ENCODE data around the gene FGD2.

The FGD2 gene

DNA sequence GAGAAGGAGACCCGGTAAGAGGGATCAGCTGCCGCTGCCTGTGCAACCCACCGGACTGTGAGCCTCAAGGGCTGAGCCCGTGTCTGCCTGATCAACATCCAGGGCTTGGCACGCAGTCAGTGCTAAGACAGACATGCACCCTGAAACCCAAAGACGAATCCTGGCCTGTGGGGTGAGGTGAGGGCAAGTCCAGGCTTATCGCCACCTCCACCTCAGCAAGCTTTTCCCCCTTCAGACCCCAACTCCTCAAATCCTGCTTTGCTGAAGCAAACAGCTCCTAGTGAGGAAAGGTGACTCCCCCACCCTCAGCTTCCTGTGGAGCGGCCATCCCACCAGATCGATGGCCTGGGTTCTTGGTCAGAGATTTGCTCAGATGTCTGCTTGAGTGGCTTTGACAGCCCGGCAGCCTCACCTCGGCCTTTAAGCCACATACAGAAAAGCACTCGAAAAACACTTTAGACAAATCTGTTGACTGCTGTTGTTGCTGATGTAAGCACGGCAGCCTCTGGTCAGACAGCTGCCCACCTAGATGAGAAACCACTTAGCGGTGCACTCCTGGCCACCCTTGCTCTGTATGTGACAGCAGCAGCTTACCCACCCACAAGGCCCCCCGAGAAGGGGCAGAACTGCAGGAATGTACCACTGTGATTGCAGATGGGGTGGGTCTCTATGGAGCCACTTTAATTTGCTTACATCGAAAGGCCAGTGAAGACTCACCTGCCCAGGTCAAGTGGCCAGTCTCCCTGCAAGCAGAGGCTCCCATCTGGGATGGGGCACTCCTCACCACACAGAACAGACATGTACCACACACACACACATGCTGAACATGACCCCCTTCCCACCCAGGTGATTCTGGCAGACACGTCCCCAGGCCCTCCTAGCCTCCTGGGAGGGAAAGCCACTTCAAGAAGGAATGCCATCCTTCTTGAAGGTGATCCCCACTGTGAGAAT lies 34.3 kb upstream of the FGD2 start:
- DNase-seq: no peak

GRCh38 chr6:36971921-36972673 lies 33.4 kb upstream of the FGD2 start:
- DNase-seq: no peak

GRCh38 chr6:36973190-36973589 lies 32.3 kb upstream of the FGD2 start:
- DNase-seq: no peak

DNA sequence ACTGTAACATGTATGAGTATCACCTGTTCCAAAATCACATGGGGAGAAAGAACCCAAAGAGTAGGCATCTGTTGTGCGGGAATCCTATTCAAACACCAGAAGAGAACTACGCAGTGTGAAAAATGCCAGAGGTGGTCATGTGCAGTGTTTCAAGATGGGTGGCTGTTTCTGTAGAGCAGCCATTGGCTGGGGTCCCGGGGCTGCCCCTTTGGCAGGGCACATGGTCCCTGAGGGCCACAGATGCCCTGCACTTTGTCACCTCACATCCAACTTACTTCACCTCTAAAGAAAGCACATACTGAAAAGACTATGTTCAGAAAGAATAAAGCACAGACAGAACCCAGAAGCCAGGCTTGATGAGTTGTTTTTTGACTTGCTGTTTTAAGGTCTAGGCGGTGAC lies 31.8 kb upstream of the FGD2 start:
- no peak for DNase-seq

DNA sequence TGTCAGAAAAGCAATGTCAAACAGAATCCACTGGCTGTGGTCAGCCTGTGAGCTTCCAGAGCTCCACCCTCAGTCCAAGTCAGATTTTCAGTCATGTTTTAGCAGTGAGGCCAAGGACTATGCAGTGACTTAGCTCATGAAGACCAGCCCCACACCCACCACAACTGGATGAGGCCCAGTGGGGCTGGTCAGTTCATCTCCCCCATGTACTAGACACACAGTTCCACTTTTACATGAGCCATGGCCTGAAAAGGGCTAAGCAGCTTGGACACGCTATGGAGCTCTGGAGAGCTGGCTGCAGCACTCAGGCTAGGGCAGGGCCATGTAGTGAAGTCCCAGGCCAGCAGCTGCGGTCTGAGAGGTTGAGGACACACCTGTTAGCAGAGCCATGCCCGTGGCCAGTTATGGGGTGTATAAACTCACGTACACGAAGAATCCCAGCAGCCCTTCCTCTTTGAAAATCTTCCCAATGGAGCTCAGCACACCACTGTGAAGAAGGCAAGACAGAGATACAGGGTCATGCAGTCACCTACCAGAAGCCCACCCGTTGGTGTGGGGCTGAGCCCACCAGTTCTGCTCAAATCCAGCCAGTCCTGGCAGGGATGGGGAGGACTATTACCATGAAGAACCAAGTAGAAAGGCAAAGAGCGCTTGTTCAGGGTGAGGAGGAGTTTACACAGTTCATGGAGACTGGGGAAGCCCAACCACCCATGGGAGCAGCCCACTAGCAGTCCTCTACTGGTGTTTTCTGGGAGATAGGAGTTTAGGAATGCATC lies 30.0 kb upstream of the FGD2 start:
- DNase-seq: no peak

- no peak for DNase-seq
Observed at GRCh38 chr6:36976007-36976264, 29.5 kb upstream of the FGD2 start.

DNA sequence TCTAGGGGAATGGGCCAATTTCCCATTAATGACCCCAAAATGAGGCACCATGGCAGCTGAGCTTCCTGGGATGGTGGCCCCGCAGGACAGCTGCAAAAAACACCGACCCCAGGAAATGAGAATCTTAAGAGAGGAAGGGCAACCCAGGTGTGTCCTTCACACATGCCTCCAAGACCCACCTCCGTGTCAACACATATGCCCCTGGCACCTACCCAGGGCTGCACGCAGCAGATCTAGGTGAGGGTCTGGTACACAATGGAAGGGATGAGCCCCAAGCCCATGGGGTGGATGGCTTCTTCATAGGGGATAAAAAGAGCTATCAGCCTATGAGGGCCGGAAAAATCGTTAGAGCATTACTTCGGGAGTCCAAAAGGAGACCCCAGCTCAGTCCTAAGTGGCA lies 28.9 kb upstream of the FGD2 start:
- DNase-seq: no peak

GRCh38 chr6:36976931-36977330 lies 28.5 kb upstream of the FGD2 start:
- DNase-seq: no peak

GRCh38 chr6:36977470-36977941 lies 27.9 kb upstream of the FGD2 start:
- no peak for DNase-seq

DNA sequence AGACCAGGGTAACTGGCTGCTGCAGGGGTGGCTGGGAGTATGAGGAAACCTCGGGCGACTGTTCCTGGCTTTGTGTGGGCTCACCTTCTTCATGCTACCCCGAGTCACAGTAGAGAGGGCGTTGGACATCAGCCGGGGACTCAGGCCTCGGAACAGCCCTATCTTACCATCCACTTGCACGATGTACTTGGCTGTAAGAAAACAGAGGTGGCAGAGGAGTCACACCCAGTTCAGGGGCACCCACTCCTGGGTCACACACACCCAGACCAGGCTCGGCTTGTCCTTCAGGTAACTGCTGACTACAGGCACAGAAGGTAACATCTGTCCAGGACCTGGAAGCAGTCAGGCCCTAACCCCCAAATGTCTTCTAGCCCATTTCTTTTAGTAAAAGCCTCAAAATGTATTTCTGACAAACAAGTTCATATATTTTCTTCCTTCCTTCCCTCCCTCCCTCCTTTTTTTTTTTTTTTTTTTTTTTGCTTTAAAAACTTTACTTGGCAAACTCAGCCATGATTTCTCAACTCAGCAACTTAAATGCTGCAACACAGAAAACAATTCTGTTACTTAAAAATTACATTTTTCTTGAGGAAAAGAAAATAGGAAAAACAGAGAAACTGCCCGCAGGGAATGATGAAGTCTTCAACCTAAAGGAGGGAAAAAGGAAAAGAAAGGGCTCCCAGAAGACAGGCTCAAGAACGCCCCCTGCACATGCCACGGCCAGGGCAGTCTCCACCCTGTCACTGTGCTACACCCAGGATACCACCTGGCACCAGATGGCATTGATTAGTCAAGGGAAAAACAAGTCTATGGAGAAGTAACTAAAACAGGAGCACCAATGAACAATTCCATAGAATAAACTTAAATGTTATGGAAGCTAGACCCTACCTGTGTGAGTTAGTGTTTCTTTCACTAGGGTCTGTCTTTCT lies 26.8 kb upstream of the FGD2 start:
- no peak for DNase-seq

- no peak for DNase-seq
Observed at GRCh38 chr6:36979347-36979742, 26.1 kb upstream of the FGD2 start.

GRCh38 chr6:36980129-36980528 lies 25.3 kb upstream of the FGD2 start:
- no peak for DNase-seq

DNA sequence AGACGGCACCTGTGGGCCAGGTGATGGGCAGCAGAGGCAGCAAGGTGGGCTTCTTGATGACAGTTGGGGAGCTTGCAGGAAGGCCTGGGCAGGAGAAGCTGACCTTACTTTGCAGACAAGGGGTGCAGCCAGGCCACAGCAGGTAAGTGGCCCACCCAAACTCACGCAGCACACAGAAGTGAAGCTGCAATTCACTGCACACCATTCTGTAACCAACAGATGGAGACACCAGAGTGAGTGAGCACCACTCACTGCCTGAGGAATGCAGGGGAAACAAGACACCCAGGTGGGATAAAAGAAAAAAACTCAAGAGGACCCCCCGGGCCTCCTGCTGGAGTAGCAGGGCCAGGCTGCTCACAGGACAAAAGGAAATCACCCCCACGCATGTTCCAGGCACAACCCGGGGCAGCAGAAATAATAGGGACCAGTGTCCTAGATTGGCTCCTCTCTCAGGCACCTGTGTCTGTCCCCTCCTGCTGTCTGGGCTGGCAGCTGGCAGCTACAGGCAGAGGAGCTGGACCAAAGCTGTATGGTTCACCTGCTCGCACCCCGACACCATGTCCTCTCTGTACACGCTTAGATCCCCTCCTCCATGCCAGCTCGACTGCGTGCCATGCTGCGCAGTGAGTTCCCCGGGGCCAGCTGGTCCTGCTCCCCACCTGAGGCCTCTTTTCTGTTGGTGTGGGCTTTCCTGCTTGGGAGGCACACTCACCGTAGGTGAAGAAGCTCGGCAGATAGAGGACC lies 24.4 kb upstream of the FGD2 start:
- no peak for DNase-seq

DNA sequence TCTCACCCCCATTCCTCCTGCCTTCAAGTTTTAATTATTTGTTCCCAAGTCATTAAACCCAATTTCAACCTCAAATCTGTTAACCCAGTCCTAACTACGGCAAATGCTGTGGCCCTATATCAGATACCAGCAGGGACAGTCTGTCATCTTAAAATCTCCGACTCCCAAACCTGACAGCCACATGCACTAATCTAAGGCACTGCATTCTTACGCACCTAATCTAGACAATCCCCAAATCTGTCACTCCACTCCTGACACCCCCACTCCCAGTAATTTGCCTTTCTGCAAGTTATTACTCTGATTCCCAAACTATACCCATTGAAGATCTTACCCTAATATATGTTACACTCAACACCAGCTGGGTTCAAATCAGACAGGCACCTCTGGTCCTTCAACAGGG lies 21.9 kb upstream of the FGD2 start:
- DNase-seq: no peak

- peak; percentile 47 for DNase-seq
Observed at GRCh38 chr6:36984581-36985416, 20.7 kb upstream of the FGD2 start.

DNA sequence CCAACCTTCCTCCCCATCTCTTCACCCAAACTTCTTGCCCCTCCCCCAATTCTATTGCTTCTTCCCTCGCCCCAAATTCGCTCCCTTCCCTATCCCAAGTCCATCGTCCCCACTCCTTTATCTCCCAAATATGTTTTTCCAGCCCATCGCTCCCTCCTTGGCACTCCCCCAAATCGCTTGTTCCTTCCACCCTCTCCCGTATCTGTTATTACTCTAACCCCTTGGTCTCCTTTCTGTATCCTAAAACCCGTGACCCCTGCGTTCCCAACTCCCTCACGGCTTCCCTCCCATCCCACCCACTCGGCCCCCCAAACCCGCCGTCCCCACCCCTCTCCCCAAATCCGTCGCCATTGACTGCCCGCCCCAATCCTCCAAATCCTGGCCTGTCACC lies 20.0 kb upstream of the FGD2 start:
- DNase-seq: no peak

GRCh38 chr6:36985808-36986703 lies 19.4 kb upstream of the FGD2 start, which contains the start of gene MTCH1:
TSS of gene MTCH1 (minus strand) at chr6:36986196. CDS start at chr6:36986173, 23 bp downstream.
- peak; percentile 83 for DNase-seq

GRCh38 chr6:36986704-36987047 lies 18.8 kb upstream of the FGD2 start:
- no peak for DNase-seq

GRCh38 chr6:36989264-36989663 lies 16.2 kb upstream of the FGD2 start:
- no peak for DNase-seq

Measured in effector CD4-positive, alpha-beta T cell (primary cell).